Ascending aorta (tissue), 2 donors: ENCODE results near the gene MUSTN1. TPM values are rescaled to one million over a fixed set of nuclear protein-coding genes. Genes with fewer than 3 reads are reported as not detected.

Source experiments
- DNase-seq, 2 donors: peaks; one replicate each; pipeline ENCODE4 v3.0.0-alpha.2; 2019; ENCODE audit warnings: low spot score in 2 of 2
- H3K27ac ChIP-seq, 2 donors: fragments of 200-600 bp; sonication (generic); one replicate each; pipeline ENCODE4 v1.5.1; 2016 to 2017; ENCODE audit warnings: mild to moderate bottlenecking in 1 of 2
- H3K27me3 ChIP-seq: fragments of 200-600 bp; sonication (generic); one replicate; pipeline ENCODE4 v1.5.1; 2017
- H3K36me3 ChIP-seq, 2 donors: fragments of 200-600 bp; sonication (generic); one replicate each; pipeline ENCODE4 v1.5.1; 2016
- H3K4me1 ChIP-seq, 2 donors: fragments of 200-600 bp; sonication (generic); one replicate each; pipeline ENCODE4 v1.5.1; 2016 to 2017; ENCODE audit warnings: mild to moderate bottlenecking in 1 of 2
- H3K4me3 ChIP-seq, 2 donors: fragments of 200-600 bp; sonication (generic); one replicate each; pipeline ENCODE4 v1.5.1; 2016 to 2017; ENCODE audit warnings: mild to moderate bottlenecking in 1 of 2
- H3K9me3 ChIP-seq, 2 donors: fragments of 200-600 bp; sonication (generic); one replicate each; pipeline ENCODE4 v1.5.1; 2016
- CTCF ChIP-seq, 3 experiments: fragments of 200-600 bp in 2 of 3; fragments of 450-650 bp in 1 of 3; sonication (generic) in 2 of 3; IDR thresholded peaks; one replicate each; pipeline ENCODE4 v1.5.1; 2016 to 2019; ENCODE audit warnings: antibody characterized with exemption in 3 of 3, mild to moderate bottlenecking in 1 of 3, moderate library complexity in 1 of 3
- intact Hi-C: fragments of 100-400 bp; cut with DNase I; formaldehyde crosslinking; loops from one replicate; pipeline ENCODE4 v1.15.1; 2023
- total RNA-seq: library from RNA; depleted of rRNA; stranded (reverse); fragments of >200 nt; gene quantifications from one replicate; pipeline ENCODE4 v1.1.0, GENCODE V29; 2016

MUSTN1 gene
- total RNA-seq, 1 donor from 2014 or later, result 132 TPM

- H3K9me3 ChIP-seq, result no peaks in the 10 kb centered on the region
- peak overlapping the region in 1 of 2 donors; percentile 28 for H3K4me3 ChIP-seq
- no peaks in the 10 kb centered on the region for H3K27me3 ChIP-seq
- H3K36me3 ChIP-seq, result peaks cover 18 to 20% of the 10 kb centered on the region in 2 donors
- no peak for TF ChIP-seq CTCF (IDR thresholded peaks at IDR 0.05)
- DNase-seq, result no peak
- H3K4me1 ChIP-seq, result peaks cover 26 to 37% of the 10 kb centered on the region in 2 donors
- intact Hi-C loops, result no loop called here
- H3K27ac ChIP-seq, result peak overlapping the region; percentile 66 to 74
These were observed 1.1 kb upstream of the MUSTN1 start for GRCh38 chr3:52835766-52836470.

- peaks cover 3% of the 10 kb centered on the region in 2 donors for H3K36me3 ChIP-seq
- H3K4me1 ChIP-seq, result peaks cover 32 to 48% of the 10 kb centered on the region in 2 donors
- no peak overlapping the region for H3K4me3 ChIP-seq
- no peaks in the 10 kb centered on the region for H3K9me3 ChIP-seq
- intact Hi-C loops, result loop anchor here (5.0 kb wide), 1 partner anchor 61 kb away; the partner anchor contains the start of gene NEK4
- H3K27me3 ChIP-seq, result no peaks in the 10 kb centered on the region
- H3K27ac ChIP-seq, result peak overlapping the region; percentile 81 to 95
- TF ChIP-seq CTCF (IDR thresholded peaks at IDR 0.05), result no peak
- DNase-seq, result no peak
These were observed 1.6 kb downstream of the MUSTN1 start for GRCh38 chr3:52833202-52833601.

- peaks cover 3% of the 10 kb centered on the region in 2 donors for H3K36me3 ChIP-seq
These were observed 3.1 kb downstream of the MUSTN1 start for GRCh38 chr3:52831500-52832301.

GRCh38 chr3:52830535-52831258, 4.1 kb downstream of the MUSTN1 start, which contains the start of gene ITIH4:
Gene ITIH4 (minus strand): TSS chr3:52830672. CDS start chr3:52830642, 30 bp downstream.
- Histone ChIP-seq H3K27me3 (no peaks in the 10 kb centered on the region), H3K4me1 (peaks cover 30 to 40% of the 10 kb centered on the region in 2 donors), H3K27ac (peak within 1 kb of the TSS; percentile 81 to 95), H3K36me3 (peaks cover 0 to 5% of the 10 kb centered on the region in 2 donors), H3K4me3 (no peak within 1 kb of the TSS), H3K9me3 (no peaks in the 10 kb centered on the region)
- intact Hi-C loops, result loop anchor here (5.0 kb wide), 1 partner anchor 58 kb away; the partner anchor contains the start of gene NEK4
- DNase-seq, result peak in 1 of 2 donors; percentile 73
- no peak for TF ChIP-seq CTCF (IDR thresholded peaks at IDR 0.05)

More at GRCh38 chr3:52831500-52832301, 3.1 kb downstream of the MUSTN1 start:
- Histone ChIP-seq H3K4me1 (peaks cover 32 to 48% of the 10 kb centered on the region in 2 donors), H3K27me3 (no peaks in the 10 kb centered on the region), H3K9me3 (no peaks in the 10 kb centered on the region), H3K4me3 (peak overlapping the region; percentile 1 to 27), H3K27ac (peak overlapping the region; percentile 81 to 95)
- peak; percentile 49 to 92 for DNase-seq
- no peak for TF ChIP-seq CTCF (IDR thresholded peaks at IDR 0.05)
- intact Hi-C loops, result loop anchor here (1.0 to 5.0 kb wide), 2 partner anchors 14 to 59 kb away; partner anchors contain the start of gene NEK4

GRCh38 chr3:52829906-52830463, 4.8 kb downstream of the MUSTN1 start:
- peaks cover 26 to 33% of the 10 kb centered on the region in 2 donors for H3K4me1 ChIP-seq
- no peaks in the 10 kb centered on the region for H3K27me3 ChIP-seq
- intact Hi-C loops, result loop anchor here (5.0 kb wide), 1 partner anchor 58 kb away; the partner anchor contains the start of gene NEK4
- H3K9me3 ChIP-seq, result no peaks in the 10 kb centered on the region
- no peak for TF ChIP-seq CTCF (IDR thresholded peaks at IDR 0.05)
- H3K27ac ChIP-seq, result peak overlapping the region; percentile 24 to 95
- no peak for DNase-seq
- H3K4me3 ChIP-seq, result no peak overlapping the region
- peaks cover 0 to 5% of the 10 kb centered on the region in 2 donors for H3K36me3 ChIP-seq
